ENCODE results near the gene SLC16A11. TPM values are rescaled to one million over a fixed set of nuclear protein-coding genes. Genes with fewer than 3 reads are reported as not detected.
"Not testable (repeated sequence)": the region's sequence is repeated elsewhere in the genome, so short reads cannot be mapped to it uniquely, and the experiment has no call there.

Gene SLC16A11
- total RNA-seq, 1 donor from 2014 or later: 0.12 TPM

GRCh38 chr17:7011415-7011814 lies 32.5 kb downstream of the SLC16A11 start:
- no peak for DNase-seq (ENCODE audit: extremely low read depth, low read depth, low spot score)

DNA sequence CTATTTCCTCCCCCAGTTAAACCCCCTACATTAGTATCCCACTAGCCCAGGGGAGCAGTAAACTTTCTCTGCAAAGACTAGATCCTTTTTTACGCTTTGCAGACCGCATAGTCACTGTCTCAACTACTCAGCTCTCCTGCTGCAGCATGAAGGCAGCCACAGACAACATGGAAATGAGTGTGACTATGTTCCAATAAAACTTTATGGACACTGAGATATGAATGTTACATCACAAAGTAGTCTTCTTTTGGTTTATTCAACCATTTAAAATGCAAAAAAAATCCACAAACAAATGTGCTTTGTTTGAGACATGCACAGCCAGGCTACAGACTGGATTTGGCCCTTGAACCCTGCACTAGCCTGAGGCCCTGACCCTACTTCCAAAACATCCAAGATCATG lies 33.4 kb downstream of the SLC16A11 start:
- no peak for DNase-seq (ENCODE audit: extremely low read depth, low read depth, low spot score)

DNA sequence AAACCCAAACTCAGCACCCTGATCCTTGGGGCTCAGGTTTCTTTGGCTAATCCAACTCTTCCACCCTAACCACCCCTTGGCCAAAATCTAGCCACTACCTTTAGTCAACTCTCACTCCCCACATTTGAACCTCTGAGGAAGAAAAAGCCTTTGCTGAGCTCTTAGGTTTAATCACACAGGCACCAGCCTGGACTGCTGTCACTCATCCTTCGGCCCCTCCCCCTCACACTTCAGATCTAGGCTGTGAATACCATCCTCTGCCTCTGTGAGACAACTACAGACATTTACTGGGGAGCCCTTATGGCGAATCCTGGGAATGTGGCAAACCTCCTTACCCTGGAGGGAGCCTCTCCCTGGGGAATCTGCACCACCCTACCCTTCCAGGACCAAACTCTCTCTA lies 36.7 kb downstream of the SLC16A11 start:
- DNase-seq (ENCODE audit: extremely low read depth, low read depth, low spot score): no peak

- DNase-seq (ENCODE audit: extremely low read depth, low read depth, low spot score): no peak
Measured at GRCh38 chr17:7005716-7006115, 38.2 kb downstream of the SLC16A11 start.

DNA sequence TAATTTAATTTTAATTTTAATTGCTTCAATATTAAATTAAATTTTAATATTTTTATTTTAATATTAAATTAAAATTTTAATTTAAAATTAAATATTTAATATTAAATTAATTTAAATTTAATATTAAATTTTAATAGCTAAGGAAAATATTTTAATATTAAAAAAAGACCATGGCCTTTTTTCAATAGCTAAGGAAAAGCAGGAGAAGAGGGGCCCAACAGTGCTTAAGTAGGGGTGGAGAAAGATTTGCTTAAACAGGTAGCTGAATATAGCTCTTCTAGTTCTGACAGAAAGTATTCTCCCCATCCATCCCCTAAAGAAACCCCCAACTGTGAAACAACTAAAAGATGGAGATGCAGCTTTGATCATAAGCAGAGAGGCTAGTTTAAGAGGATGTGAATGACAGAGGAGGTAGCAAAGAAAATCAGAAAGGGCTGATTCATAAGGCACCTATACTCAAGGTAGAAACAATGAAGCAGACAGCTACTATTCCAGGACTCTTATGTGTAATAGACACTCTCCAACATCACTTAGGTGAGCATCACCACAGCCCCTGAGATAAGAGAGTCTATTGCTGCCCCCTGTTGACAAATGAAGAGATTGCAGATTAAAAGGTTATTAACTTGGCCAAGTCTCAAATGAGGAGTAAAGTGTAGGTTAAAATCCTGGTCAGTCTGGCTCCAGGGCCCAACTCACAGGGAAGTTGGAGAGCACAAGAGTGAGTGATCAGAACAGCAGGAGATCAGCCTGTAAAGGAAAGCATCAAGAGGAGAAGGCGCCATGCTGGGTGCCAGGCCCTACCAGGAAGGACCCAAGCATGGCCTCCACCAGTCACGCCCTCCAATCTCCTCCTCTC lies 39.3 kb downstream of the SLC16A11 start:
- no peak for DNase-seq (ENCODE audit: extremely low read depth, low read depth, low spot score)

DNA sequence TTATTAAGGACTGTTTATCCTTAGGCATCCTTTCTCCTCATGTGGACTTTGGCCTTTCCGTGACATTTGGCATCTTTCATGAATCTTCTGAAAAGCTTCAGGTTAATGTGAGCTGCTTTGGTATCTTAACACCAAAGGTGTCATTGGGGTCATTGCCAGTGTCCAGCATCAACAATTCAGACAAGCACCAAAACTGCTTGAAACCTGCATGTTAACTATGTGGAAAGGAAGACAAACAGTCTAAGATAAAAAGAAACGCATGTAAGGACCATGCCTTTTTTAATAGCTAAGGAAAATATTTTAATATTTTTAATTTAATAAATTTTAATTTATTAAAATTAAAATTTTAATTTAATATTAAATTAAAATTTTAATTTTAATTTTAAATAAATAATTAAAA lies 40.1 kb downstream of the SLC16A11 start:
- no peak for DNase-seq (ENCODE audit: extremely low read depth, low read depth, low spot score)

DNA sequence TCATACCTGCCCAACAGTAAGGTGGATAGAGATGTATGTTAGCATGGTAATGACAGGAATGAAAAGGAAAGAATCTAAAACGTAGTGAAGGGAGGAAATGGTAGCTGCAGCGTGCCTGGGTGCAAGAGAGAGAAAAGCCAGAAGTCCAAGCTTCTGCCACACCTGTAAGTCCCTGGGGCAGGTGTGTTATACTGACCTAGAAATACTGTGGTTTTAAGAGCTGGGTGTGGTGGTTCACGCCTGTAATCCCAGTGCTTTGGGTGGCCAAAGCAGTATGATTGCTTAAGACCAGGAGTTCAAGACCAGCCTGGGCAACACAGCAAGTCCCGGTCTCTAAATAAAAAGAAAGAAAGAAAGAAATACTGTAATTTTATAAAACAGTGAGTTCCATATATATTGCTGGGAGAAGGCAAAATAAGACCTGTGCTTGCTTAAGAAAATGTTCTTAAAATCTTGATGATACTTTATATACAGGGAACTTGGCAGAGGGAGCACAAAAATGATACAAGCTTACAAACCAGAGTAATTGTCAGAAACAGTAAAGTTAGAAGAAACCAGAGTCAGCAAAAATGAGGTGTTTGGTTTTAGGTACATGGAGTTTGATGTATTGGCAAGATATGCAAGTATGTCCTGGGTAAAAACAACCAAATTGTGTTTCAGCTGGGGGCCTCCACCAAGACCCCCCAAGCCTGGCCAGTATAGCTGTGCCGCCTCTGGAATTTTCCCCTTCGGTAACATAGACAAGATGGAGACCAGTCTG lies 41.4 kb downstream of the SLC16A11 start:
- no peak for DNase-seq (ENCODE audit: extremely low read depth, low read depth, low spot score)

DNA sequence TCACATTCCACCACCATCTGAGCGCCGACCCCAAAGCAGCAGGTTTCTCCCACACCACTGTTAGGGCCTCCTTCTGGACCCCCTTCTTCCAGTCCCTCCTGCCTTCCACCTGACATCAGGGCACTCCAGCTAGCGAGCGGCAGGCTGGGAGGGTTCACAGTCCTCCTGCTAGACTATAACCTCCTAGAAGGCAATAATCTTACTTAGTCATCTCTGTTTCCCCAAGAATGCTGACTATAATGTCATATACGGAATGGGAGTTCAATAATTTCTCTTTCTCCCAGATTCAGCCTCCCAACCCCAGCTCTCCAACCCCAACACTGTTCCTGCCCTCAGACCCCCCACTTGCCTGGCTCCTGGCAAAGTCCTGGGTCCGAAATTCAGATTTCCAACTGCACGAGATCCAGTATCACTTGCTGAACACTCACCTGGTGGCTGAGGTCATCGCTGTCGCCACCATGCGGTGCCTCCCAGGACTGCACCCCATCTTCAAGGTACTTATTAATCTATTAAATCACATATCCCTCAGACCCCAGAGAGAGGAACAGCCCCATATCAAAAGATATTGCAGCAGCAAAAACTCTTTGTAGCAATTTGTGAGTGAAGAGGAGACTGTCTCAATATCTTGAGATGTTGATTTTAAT lies 42.5 kb downstream of the SLC16A11 start:
- DNase-seq (ENCODE audit: extremely low read depth, low read depth, low spot score): no peak

DNA sequence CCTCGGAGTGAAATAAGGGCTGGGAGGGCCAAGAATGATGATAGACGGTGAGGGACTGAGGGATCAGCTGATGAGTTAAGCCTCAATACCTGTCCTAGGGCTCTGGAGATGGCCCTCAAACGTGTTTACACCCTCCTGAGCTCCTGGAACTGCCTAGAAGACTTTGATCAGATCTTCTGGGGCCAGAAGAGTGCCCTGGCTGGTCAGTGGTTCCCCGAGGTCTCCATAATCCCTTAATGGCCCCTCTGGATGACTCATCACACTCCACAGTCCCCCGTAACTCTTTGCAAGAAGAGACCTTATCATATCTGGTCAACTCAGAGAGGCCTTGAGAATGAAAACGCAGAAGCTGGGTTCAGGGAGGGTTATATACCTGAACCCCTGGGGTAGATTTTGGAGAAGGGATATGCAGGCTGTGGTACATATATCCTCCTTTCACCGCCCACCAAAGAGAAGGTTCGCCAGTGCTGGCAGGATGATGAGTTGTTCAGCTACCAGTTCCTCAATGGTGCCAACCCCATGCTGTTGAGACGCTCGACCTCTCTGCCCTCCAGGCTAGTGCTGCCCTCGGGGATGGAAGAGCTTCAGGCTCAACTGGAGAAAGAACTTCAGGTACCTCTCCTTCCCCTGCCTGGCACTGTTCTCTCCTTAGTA lies 44.9 kb downstream of the SLC16A11 start:
- DNase-seq (ENCODE audit: extremely low read depth, low read depth, low spot score): no peak

DNA sequence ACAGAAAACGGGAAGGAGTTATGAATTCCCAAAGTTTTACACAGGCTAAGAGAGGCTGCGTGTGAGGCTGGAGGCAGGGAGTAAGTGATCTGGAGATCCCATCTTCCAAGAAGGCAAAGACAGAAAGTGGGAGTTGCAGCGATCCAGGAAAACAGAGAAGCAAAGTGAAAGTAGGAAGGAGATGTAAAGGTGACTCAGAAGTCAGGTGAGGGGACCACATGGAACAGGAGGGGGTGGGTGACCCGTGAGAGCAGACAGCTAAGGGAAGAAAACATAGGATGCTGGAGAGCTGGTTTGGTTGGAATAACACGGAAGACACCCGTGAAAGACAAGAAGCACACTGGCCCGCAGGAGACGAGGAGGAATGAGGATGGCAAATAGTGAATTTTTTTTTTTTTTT lies 46.7 kb downstream of the SLC16A11 start:
- DNase-seq (ENCODE audit: extremely low read depth, low read depth, low spot score): no peak

GRCh38 chr17:6996256-6997011 lies 47.5 kb downstream of the SLC16A11 start:
- DNase-seq (ENCODE audit: extremely low read depth, low read depth, low spot score): no peak

GRCh38 chr17:6995500-6996255 lies 48.2 kb downstream of the SLC16A11 start, which contains the start of gene ALOX12:
ALOX12 (plus strand) TSS chr17:6996049; CDS start chr17:6996118, 69 bp downstream.
- no peak for DNase-seq (ENCODE audit: extremely low read depth, low read depth, low spot score)

DNA sequence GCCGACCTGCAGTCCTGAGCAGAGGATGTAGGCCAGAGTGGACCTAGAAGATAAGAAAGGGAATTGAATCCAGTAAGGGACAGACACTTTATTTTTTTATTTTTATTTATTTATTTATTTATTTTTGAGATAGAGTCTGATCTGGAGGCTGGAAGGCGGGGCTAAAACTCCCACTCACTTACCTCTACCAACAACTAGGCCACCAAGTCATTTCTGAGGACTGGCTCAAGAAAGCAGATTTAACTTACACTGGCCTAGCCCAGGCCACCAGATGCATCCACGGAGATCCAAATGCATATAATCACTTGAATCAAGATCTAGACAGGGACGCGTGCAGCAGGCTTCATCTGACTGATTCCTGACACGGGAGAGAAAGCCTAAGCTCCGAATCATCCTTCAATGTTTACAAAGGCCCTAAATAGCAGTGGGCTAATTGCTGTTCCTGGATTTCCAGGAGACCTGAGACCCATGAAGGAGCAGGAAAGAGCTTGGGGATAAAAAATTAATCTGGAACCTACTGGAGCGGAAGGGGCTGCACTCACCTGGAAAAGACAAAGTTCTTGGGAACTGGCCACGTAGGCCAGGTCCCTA lies 49.1 kb downstream of the SLC16A11 start:
- no peak for DNase-seq (ENCODE audit: extremely low read depth, low read depth, low spot score)

DNA sequence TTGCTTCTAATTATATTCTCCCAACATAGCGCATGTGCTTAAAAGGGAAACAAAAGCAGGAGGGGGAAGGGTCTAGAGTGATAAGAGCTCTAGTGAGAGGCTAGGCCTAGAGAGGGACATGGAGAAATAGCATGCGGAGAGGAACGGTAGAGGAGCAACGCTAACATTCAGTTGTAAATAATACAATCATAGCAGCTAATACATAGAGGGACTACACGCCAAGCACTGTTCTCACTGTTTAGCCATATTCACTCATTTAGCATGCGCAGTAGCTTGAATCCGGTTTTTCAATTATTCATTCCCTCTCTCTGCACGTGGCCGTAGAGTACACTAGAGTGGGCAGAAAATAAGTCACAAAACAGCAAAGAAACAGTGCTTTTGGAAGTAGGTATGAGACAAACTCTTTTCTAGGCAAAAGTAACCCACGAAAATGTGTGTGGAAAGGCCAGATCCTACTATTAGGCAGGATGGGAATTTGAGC lies 49.7 kb downstream of the SLC16A11 start:
- no peak for DNase-seq (ENCODE audit: extremely low read depth, low read depth, low spot score)

GRCh38 chr17:6993613-6994056 lies 50.3 kb downstream of the SLC16A11 start:
- not testable (repeated sequence) for DNase-seq (ENCODE audit: extremely low read depth, low read depth, low spot score)
